ENCODE results near the gene LIN7A. TPM values are rescaled to one million over a fixed set of nuclear protein-coding genes. Genes with fewer than 3 reads are reported as not detected.

LIN7A gene
- total RNA-seq, 6 experiments from 2014 or later = 13.4 to 23.0 (median 20.2) TPM

DNA sequence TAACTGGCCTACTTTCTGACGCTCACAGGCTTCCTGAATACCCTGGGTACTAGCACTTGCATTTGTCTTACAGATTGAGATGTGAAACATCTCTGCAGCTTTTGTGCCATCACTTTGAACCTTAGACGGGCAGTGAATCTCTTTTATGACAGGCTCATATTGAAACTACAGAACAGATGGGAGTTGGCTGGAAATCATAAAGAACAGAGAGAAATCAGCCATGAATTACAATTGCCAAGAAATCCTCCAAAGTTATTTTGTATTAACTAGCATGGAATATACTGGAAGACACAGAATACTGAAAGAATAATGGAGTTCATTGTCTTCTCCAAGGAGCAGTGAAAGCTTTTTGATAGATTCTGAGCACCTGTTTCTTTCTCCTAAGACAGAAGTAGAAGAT lies 188.3 kb downstream of the LIN7A start:
- intact Hi-C loops (cut with DNase I) = no loop called here
- Histone ChIP-seq H3K4me1 (no peaks in the 10 kb centered on the region), H3K27ac (no peak overlapping the region), H3K36me3 (no peaks in the 10 kb centered on the region), H3K4me3 (no peak overlapping the region), H3K9me3 (no peaks in the 10 kb centered on the region), H3K27me3 (no peaks in the 10 kb centered on the region)
- ATAC-seq = no peak
- WGBS (ENCODE audit: insufficient coverage, low coverage, low lambda C conversion rate, missing lambda C conversion rate) = 57% methylated on average over 2 of the region's 2 CpGs
- TF ChIP-seq, protein P1, sequence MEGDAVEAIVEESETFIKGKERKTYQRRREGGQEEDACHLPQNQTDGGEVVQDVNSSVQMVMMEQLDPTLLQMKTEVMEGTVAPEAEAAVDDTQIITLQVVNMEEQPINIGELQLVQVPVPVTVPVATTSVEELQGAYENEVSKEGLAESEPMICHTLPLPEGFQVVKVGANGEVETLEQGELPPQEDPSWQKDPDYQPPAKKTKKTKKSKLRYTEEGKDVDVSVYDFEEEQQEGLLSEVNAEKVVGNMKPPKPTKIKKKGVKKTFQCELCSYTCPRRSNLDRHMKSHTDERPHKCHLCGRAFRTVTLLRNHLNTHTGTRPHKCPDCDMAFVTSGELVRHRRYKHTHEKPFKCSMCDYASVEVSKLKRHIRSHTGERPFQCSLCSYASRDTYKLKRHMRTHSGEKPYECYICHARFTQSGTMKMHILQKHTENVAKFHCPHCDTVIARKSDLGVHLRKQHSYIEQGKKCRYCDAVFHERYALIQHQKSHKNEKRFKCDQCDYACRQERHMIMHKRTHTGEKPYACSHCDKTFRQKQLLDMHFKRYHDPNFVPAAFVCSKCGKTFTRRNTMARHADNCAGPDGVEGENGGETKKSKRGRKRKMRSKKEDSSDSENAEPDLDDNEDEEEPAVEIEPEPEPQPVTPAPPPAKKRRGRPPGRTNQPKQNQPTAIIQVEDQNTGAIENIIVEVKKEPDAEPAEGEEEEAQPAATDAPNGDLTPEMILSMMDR (IDR thresholded peaks at IDR 0.05) = no peak
- no peak for TF ChIP-seq POLR2A (IDR thresholded peaks at IDR 0.05)
- no peak for DNase-seq

DNA sequence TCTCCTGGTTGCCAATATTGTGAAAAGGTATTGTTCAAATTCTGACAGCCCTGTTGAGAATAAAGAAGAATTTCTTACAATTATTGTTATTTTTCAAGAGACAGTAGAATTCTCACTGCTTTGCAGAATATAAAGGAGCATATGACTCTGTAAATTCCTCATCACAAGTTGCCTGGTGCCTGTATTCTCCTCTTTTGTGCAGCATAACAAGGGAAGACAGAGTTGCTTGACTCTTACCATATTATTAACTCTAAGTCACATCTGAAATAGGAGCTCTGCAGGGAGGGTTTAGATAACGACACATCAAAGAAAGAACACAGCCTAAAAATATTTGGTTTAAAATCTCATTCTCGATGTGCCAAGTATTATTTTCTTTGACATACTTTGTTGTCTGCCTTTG lies 189.9 kb downstream of the LIN7A start:
- WGBS (ENCODE audit: insufficient coverage, low coverage, low lambda C conversion rate, missing lambda C conversion rate) = 86% methylated on average over 2 of the region's 2 CpGs
- TF ChIP-seq, protein P1 (IDR thresholded peaks at IDR 0.05) = no peak
- TF ChIP-seq POLR2A (IDR thresholded peaks at IDR 0.05) = no peak
- H3K9me3 ChIP-seq = no peaks in the 10 kb centered on the region

DNA sequence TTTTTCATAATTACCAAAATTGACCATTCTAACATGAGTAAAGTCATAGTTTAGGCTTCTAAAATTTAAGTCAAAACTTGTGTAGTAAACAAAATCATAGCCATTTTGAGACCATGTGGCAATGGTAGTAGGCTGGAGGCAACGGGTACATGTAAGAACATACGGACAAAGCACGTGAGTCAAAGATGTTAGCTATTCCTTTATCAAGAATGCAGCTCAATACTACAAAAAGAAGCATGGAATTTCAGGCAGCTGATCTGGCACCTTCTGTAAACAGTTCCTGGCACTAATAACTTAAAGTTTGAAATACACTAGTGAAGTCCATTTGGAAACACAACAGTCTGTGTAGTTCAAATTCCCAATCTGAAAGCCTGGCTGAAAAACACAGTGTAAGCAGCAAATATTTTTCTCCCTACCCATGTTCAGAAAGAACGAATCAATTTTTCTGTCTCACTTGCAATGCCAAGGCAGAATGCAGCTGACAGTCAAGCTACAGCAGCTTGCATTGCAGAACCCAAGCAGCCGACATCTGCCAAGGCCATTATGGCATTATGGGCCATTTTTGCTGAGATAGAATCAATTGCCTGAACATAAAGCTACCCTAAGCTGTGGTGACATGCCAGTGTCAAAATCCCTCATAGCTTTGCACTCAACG lies 191.8 kb downstream of the LIN7A start:
- no peaks in the 10 kb centered on the region for H3K4me1 ChIP-seq
- no peak for DNase-seq
- H3K27ac ChIP-seq = no peak overlapping the region
- no peak overlapping the region for H3K4me3 ChIP-seq
- no peak for TF ChIP-seq POLR2A (IDR thresholded peaks at IDR 0.05)
- TF ChIP-seq, protein P1 (IDR thresholded peaks at IDR 0.05) = no peak
- H3K36me3 ChIP-seq = no peaks in the 10 kb centered on the region
- H3K9me3 ChIP-seq = no peaks in the 10 kb centered on the region
- H3K27me3 ChIP-seq = no peaks in the 10 kb centered on the region
- 66% methylated on average over 6 of the region's 6 CpGs for WGBS (ENCODE audit: insufficient coverage, low coverage, low lambda C conversion rate, missing lambda C conversion rate)
- intact Hi-C loops (cut with DNase I) = no loop called here
- no peak for ATAC-seq

More for the DNA sequence above, 189.9 kb downstream of the LIN7A start:
- DNase-seq (no peak), ATAC-seq (no peak)
- no peaks in the 10 kb centered on the region for H3K4me1 ChIP-seq
- no peak overlapping the region for H3K4me3 ChIP-seq
- no peaks in the 10 kb centered on the region for H3K36me3 ChIP-seq
- no peaks in the 10 kb centered on the region for H3K27me3 ChIP-seq
- H3K27ac ChIP-seq = no peak overlapping the region
- intact Hi-C loops (cut with DNase I) = no loop called here

MicroRNA genes within 50 kb of the gene (microRNA counts, 767-probe panel; counts per million panel counts)
- microRNA hsa-miR-617 (237 counts per million), microRNA hsa-miR-618 (237 counts per million)

Small RNA genes lying within 50 kb of the gene (microRNA-seq; reads per million reads assigned to microRNA genes)
- gene MIR617 = 0 to 0.29 reads per million in 2 donors
- 5.8 to 16.1 reads per million in 2 donors for gene MIR618

Small RNA genes lying within 50 kb of the gene (small RNA-seq; reads per million reads assigned to genes)
- 0 reads per million in 2 experiments for gene MIR617
- 0.10 to 0.91 reads per million in 2 experiments for gene MIR618

Other genes starting within 250 kb of the LIN7A start
- gene MYF6, start 230.3 kb downstream of the LIN7A start, total RNA-seq = 1 to 10 TPM in 1 of 6 experiments, under 1 TPM in 1, not detected in 4; 0.18 to 2.2 TPM
- not detected for gene MYF5, start 221.0 kb downstream of the LIN7A start, total RNA-seq
- 100 to 1,000 TPM in 1 of 6 experiments, 10 to 100 TPM in 5; 39.7 to 112 (median 56.5) TPM for gene ACSS3, start 140.1 kb upstream of the LIN7A start, total RNA-seq